GM19452 (cell line): ENCODE measurements around the gene OGFOD1.

ENCODE experiments used
- ATAC-seq: cut with Tn5 transposase; IDR thresholded peaks from one replicate; pipeline ENCODE4 v1.9.1; 2021; ENCODE audit not compliant: unreplicated experiment

The OGFOD1 gene

DNA sequence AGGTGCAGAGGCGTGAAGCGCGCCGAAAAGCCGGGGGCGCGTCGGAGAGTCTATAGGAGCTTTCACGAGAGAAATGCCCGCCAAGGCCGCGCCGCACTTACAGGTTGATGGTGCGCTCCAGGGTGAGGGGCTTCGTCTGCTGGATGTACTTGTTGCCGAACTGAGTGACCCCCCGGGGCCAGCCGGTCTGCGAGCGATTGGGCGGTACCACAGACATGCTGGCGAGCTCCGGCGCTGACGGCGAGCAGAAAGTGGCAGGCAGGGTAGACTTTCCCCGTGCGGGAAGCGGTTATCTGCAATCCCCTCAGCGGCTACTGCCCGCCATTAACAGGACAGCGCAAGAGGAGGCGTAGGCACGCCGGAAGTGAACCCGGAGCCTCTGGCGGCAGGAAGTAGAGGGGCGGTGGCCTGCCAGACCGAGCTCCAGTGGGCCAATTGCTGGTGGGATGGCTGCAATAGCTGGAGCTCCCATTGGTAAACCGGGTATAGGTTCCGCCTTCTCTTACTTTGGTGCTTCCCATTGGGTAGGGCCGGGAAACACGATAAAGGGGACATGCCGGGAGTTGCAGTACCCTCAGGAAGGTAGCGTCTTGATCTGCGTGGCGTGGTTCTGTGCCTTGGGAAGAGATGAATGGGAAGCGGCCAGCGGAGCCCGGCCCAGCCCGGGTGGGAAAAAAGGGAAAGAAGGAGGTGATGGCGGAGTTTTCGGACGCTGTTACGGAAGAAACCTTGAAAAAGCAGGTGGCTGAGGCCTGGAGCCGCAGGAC is at the start of gene OGFOD1, which contains the start of gene NUDT21:
TSS of gene OGFOD1 (plus strand) at position 569 of the 767 bp plus-strand sequence. CDS start at position 628, 59 bp downstream.
TSS of gene NUDT21 (minus strand) at position 347 of the 767 bp plus-strand sequence. CDS start at position 217, 130 bp downstream.
- peak; percentile 95 for ATAC-seq

DNA sequence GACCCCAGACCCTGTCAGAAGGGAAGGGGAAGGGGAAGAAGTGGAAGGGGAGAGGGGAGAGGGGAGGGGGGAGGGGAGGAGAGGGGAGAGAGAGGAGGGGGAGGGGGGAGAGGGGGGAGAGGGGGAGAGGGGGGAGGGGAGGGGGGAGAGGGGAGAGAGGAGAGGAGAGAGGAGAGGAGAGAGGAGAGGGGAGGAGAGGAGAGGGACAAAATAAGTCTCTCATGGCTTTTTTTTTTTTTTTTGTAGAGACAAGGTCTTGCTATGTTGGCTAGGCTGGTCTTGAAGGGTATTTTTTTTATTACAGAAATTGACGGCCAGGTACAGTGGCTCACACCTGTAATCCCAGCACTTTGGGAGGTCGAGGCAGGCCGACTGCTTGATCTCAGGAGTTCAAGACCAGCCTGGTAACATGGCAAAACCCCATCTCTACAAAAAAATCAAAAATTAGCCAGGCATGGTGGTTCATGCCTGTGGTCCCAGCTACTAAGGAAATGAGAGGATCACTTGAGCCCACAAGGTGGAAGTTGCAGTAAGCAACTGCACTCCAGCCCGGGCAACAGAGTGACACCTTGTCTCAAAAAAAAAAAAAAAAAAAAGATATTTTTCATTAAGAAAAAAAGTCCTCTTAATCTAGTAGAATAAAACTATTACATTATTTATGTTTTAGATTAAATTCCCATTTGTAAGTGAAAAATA is 45.2 kb upstream of the OGFOD1 start:
- ATAC-seq = no peak

GRCh38 chr16:56408379-56409098 is 42.8 kb upstream of the OGFOD1 start:
- no peak for ATAC-seq

DNA sequence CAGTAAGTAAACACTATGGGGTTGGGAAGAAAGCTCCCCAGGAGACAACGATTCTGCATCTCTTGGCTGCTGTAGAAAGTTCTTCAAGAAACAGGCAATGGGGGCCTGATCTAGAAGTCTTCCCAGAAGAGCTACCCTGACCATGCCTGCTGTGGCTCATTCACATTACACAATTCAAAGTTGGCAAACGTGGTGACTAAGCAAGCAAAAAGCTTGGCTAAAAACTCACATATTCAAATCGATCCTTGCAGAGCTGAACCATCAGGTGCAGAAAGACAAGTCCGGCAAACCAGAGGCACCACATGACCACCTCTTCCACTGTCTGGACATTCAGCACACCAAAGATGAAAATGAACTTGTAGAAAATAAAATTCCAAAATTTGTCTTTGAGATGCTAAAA is 42.2 kb upstream of the OGFOD1 start:
- ATAC-seq = no peak

DNA sequence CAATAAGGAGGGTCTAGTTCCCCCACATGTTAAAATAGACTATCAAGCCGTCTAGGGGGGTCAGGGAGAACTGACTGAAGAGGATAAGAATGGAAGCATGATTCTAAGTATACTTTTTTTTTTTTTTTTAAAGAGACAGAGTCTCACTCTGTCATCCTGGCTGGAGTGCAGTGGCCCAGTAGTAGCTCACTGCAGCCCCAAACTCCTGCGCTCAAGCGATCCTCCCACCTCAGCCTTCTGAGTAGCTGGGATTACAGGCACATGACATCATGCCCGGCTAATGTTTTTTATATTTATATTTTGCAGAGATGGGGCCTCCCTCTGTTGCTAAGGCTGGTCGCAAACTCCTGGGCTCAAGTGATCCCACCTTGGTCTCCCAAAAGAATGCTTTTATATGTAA is 40.2 kb upstream of the OGFOD1 start:
- ATAC-seq = no peak

DNA sequence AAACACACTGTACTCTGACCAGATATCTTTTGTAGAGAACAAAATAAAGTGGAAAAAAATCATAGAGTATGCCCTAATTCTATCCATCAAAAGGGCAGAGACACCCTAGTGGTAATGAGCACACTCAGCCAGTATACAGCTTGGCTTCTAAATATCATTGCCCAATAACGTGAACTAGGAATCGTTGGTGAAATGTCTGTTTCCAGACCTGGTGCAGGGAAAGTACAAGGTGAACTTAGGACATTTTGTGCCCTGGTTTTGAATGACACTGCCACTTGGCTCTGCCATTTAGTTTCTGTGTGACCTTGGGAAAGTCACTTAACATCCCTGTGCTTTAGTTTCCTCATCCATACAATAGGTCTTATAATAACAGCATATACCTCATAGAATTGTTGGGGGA is 39.7 kb upstream of the OGFOD1 start:
- ATAC-seq = no peak

DNA sequence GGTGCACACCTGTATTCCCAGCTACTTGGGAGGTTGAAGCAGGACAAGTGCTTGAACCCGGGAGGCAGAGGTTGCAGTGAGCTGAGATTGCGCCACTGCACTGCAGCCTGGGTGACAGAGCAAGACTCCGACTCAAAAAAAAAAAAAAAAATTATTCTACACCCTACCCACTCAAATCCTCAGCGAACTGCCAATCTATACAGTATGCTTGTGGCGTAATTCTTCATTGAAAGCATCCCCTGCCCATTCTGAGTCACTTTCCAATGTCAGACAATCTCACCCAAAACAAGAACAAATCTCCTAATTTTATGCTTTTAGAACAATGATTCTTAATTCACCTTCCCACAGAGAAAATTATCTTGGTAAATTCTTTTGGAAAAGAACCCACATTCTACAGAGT is 38.0 kb upstream of the OGFOD1 start:
- ATAC-seq = no peak

DNA sequence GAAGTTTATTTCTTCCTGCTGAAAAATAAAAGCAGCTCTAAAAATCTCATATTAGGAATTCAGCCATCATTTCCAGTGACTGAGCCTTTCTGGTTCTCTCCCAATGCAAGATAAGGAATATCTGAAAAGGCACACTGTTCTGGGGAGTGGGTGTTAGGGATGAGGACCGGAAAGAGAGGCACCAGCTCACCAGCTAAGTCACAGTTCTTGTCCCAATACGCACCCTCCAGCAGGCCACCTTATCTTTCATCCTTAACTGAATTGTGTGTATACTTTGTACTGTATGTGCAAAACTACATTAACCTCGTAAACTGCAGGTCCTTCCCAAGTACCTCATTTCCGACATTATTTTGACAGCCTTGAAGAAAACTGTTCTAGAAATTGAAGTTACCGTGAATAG is 37.0 kb upstream of the OGFOD1 start:
- no peak for ATAC-seq

DNA sequence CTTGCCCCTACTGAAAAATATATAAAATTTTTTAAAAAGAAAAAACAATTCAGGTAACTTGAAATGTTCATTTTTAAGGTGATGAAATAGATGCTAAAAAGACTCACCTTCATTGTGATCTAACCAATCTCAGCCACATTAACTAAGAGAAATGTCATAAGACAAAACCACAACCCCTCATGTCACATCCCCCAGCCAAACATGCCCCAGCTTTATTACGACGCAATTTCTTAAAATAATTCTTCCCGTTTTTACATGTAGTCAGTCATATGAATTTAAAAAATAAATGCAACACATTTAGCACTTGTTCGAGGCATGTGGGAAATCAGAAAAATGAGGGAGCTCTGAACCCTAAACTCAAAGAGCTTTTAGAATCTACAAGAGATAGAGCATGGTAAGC is 35.5 kb upstream of the OGFOD1 start:
- ATAC-seq = no peak

DNA sequence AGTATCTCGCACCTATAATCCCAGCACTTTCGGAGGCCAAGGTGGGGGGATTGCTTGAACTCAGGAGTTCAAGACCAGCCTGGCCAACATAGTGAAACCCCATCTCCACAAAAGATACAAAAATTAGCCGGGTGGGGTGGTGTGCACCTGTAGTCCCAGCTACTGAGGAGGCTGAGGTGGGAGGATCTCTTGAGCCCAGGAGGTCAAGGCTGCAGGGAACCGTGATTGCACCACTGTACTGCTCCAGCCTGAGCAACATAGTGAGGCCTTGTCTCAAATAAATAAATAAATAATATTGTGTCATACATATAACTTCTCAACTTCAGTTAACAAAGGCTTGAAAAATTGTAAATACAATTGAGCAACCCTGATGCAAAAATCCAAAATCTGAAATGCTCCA is 34.2 kb upstream of the OGFOD1 start:
- no peak for ATAC-seq

DNA sequence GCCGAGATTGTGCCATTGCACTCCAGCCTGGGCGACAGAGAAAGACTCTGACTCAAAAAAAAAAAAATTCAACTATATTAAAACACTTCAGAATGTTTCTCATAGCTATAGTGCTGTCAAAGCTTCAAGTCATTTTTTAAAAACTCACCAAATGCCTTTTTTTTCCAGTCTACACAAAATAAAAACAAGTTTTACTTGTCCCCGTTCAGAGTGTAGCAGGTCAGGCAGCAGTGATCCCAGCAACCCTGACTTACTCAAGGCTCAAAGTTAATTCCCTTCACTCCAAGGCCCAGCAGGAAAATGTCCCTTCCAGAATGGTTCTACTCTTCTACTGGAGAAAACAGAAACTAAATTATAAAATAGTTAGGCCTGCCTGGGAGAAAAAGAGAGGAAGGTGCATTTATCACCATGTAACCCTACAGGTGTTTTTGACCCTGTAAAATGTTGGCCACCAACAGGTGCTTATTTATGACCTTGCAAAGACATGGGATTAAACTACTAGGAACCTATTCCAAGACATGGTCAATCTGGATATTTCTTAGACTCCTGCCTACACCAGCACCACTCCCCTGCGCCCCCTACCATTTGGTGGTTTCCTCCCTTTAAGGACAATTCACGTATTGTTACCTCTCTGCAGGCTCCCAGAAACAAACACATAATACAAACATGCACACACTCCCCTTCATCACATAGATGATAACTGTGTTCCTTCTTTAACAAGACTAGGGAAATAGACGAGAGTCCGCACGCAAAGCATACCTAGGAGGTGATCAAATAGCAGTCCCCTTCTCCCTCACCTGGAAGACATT is 31.4 kb upstream of the OGFOD1 start:
- no peak for ATAC-seq

DNA sequence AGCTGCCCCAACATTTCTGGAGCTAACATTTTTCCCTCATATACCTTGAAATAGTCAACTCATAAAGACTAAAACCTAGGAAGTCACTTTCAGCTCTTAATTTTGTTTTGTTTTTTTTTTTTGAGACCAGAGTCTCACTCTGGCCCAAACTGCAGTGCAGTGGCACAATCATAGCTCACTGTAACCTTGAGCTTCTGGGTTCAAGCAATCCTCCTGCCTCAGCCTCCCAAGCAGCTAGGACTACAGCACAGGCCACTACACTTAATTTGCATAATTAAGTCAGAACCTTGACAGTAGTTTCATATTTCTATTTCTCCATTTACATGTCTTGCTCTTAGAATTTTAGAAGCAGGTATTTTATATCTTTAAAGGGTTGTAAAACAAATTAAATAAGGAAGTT is 30.7 kb upstream of the OGFOD1 start:
- ATAC-seq = no peak

DNA sequence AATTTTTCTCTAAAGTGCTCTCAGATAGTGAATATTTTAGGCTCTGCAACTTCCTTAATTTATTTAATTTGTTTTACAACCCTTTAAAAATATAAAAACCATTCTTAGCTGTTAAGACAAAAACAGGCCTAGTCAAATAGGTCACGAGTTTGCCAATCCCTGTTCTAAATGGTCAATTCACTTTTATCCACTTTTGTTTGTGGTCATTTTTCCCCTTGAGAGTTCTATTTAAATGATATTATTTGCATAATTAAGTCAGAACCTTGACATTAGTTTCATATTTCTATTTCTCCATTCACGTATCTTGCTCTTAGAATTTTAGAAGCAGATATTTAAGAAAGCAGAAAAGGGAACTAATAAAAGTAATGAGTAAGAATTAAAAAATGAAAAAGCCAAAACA is 30.0 kb upstream of the OGFOD1 start:
- no peak for ATAC-seq

- ATAC-seq = no peak
Measured at GRCh38 chr16:56421976-56422669, 29.2 kb upstream of the OGFOD1 start.

DNA sequence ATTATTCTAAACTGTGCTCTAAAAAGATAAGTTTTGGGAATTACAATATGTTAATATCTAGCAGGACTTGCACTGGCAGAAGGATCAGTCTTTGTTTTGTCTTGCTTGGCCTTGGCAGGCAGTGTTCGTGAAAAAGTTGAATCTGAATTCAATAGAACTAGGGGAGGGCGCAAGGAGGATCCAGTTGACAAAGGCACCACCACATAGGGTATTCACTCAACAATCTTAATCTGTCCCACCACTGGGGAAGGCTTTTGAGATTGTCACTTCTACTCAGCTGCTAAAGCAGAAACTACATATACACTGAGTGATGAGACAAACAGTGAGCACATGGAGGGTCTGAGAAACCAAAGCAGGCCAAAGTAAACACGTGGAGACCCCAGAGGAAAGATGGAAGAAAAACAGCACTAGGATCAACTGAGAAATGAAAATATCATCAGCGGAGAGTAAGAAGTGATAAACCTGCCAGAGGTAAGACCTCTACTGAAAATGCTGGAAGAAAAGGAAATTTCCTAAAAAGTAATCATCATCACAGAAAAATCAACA is 28.4 kb upstream of the OGFOD1 start:
- no peak for ATAC-seq

DNA sequence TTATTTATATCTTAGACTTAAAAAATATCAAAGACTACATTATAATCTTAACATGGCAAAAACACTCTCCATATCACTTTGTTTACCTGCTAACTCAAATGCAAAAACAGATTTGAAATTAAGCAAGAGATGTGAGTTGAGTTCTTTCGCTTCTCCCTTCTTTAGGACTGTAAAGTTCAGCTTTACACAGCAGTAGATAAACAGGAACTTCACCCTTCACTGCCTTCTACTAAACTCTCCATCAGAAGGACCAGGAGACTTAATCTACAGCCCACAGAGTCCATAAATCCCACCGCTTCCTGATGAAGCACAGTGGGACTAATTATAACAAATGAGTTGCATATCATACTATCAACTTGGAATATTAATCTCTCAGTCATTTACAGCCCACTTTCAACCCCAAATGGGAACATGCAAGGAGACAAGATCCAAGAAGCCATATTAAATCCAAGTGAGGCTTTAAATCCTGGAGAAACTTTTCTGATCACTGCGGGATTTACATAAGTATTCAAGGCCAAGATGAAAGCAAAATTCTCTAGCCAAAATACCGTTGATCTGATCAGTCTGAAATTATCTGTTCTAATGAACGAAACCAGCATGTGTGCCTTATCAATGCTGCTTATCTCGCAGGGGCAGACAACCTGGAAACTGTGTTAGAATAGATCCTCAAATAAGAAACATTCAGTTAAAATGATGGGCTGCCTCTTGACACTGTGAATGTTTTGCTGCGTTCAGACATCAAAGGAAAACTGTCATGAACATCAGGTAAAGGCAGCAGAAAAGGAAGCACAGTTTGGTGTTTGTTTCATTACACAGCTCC is 27.6 kb upstream of the OGFOD1 start:
- ATAC-seq = no peak

DNA sequence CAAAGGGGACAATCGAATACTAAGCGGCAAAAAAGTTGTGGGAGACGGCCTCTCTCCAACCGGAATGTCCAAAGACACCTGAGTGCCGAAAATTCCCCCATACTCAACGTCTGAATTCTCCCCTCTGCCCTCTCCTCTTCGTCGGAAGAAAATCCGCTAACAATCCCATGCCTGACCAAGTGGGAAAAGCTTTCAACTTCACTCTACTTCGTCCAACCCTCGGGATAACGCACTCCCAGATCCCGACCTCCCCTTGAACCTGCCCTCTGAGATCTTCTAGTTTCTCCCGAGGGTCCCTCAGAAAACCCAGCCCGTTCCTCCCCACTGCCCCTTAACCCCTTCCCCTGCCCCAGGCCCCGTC is 27.0 kb upstream of the OGFOD1 start:
- no peak for ATAC-seq

- ATAC-seq = peak; percentile 41
Measured at GRCh38 chr16:56424791-56425438, 26.4 kb upstream of the OGFOD1 start.

GRCh38 chr16:56425439-56425832 is 25.9 kb upstream of the OGFOD1 start, which contains the start of gene AMFR:
Gene AMFR, minus strand, starts transcription at chr16:56425545. Its CDS starts 218 bp downstream, at chr16:56425327.
- peak; percentile 81 for ATAC-seq
